Endothelial cell of umbilical vein (primary cell): Measurements from ENCODE around the gene ANXA6. TPM values are rescaled to one million over a fixed set of nuclear protein-coding genes. Genes with fewer than 3 reads are reported as not detected.

Experiments
- BruUV-seq: library from RNA; stranded (reverse); fragments of 400-500 nt; replicated peaks from 2 replicates; lab custom pipeline; 2021; lab: Mats Ljungman, UMichigan
- CTCF ChIA-PET: fragments of 300-600, 350-600 bp; sonication (Branson Sonifier 250); formaldehyde crosslinking; loops from one replicate; lab custom pipeline; 2021; ENCODE audit warnings: antibody characterized with exemption, inconsistent platforms; lab: Charles Lee
- POLR2A ChIA-PET: fragments of 300-600, 350-600 bp; sonication (Branson Sonifier 250); formaldehyde crosslinking; loops from one replicate; lab custom pipeline; 2021; ENCODE audit warnings: antibody characterized with exemption, inconsistent platforms; lab: Charles Lee
- DNase-seq: peaks from one replicate; pipeline ENCODE4 v3.0.0-alpha.2; 2011; ENCODE audit warnings: low read depth, low spot score
- FAIRE-seq: peaks from 2 replicates; lab custom pipeline; 2011; peaks lifted over from hg19 to GRCh38; lab: Jason Lieb, UNC
- H2AFZ ChIP-seq: 2 replicates; pipeline ENCODE4 v1.6.0; 2012; ENCODE audit warnings: low read depth, low read length, control low read depth, inconsistent platforms
- H3K27ac ChIP-seq: 2 replicates; pipeline ENCODE4 v1.5.1; 2011; ENCODE audit warnings: low read depth, mild to moderate bottlenecking, control low read depth, low read length, moderate library complexity; ENCODE audit not compliant: insufficient read depth
- H3K27me3 ChIP-seq, 2 experiments: 2 replicates each; pipeline versions ENCODE4 v1.6.0 to v1.6.1; 2011; ENCODE audit warnings: low read length in 2 of 2, mixed read lengths in 1 of 2; ENCODE audit not compliant: control insufficient read depth in 2 of 2, insufficient read depth in 2 of 2
- H3K36me3 ChIP-seq, 2 experiments: 2 replicates in 1 of 2; 3 replicates in 1 of 2; pipeline ENCODE4 v1.5.1; 2011; ENCODE audit warnings: low read length in 2 of 2, mild to moderate bottlenecking in 1 of 2, moderate library complexity in 1 of 2; ENCODE audit not compliant: control insufficient read depth in 2 of 2, insufficient read depth in 2 of 2; ENCODE audit errors: extremely low read depth in 1 of 2
- H3K4me1 ChIP-seq: 3 replicates; pipeline ENCODE4 v1.5.1; 2011; ENCODE audit warnings: mild to moderate bottlenecking, low read length; ENCODE audit not compliant: control insufficient read depth, insufficient read depth; ENCODE audit errors: extremely low read depth
- H3K4me2 ChIP-seq: 2 replicates; pipeline ENCODE4 v1.6.1; 2011; ENCODE audit warnings: low read length, control low read depth, mixed read lengths; ENCODE audit not compliant: insufficient read depth
- H3K4me3 ChIP-seq, 3 experiments: fragments of 200-600 bp in 1 of 3; sonication (generic), shearing (Covaris generic) in 1 of 3; replicated peaks in 1 of 3; 2 replicates each; pipeline ENCODE4 v1.5.1; 2011 to 2016; ENCODE audit warnings: control low read depth in 3 of 3, low read length in 3 of 3, mild to moderate bottlenecking in 2 of 3, inconsistent platforms in 1 of 3, low read depth in 1 of 3, moderate library complexity in 1 of 3; ENCODE audit not compliant: insufficient read depth in 1 of 3
- H3K79me2 ChIP-seq: 2 replicates; pipeline ENCODE4 v1.6.0; 2012; ENCODE audit warnings: low read length, inconsistent platforms; ENCODE audit not compliant: control insufficient read depth, insufficient read depth
- H3K9ac ChIP-seq: replicated peaks from 2 replicates; pipeline ENCODE3; 2011; ENCODE audit warnings: low read length, control low read depth; ENCODE audit not compliant: insufficient read depth; ENCODE audit errors: extremely low read depth
- H3K9me1 ChIP-seq: replicated peaks from 3 replicates; pipeline ENCODE4 v1.6.0; 2011; ENCODE audit warnings: mild to moderate bottlenecking, low read length; ENCODE audit not compliant: control insufficient read depth, insufficient read depth; ENCODE audit errors: extremely low read depth
- H3K9me3 ChIP-seq: replicated peaks from 2 replicates; pipeline ENCODE4 v1.5.1; 2012; ENCODE audit warnings: low read length, inconsistent platforms; ENCODE audit not compliant: control insufficient read depth, insufficient read depth
- H4K20me1 ChIP-seq: replicated peaks from 2 replicates; pipeline ENCODE3; 2011; ENCODE audit warnings: mild to moderate bottlenecking, low read length; ENCODE audit not compliant: control insufficient read depth, insufficient read depth; ENCODE audit errors: extremely low read depth
- EZH2 ChIP-seq: IDR thresholded peaks from 2 replicates; pipeline ENCODE4 v1.6.1; 2012; ENCODE audit warnings: borderline replicate concordance, low read depth, mild to moderate bottlenecking, moderate library complexity, low read length, inconsistent platforms; ENCODE audit not compliant: severe bottlenecking
- FOS ChIP-seq: IDR thresholded peaks from 2 replicates; pipeline ENCODE4 v1.6.1; 2011; ENCODE audit warnings: mild to moderate bottlenecking, low read length, moderate library complexity, borderline replicate concordance; ENCODE audit not compliant: insufficient read depth
- GATA2 ChIP-seq: IDR thresholded peaks from 2 replicates; pipeline ENCODE4 v1.7.0; 2011; ENCODE audit warnings: low read depth, mild to moderate bottlenecking, moderate library complexity, mixed read lengths, low read length; ENCODE audit not compliant: insufficient read length, insufficient read depth
- JUN ChIP-seq: IDR thresholded peaks from 2 replicates; pipeline ENCODE4 v1.6.1; 2011; ENCODE audit warnings: borderline replicate concordance, low read depth; ENCODE audit not compliant: insufficient read length, insufficient read depth
- MYC ChIP-seq: IDR thresholded peaks from one replicate; pipeline ENCODE4 v1.6.1; 2011; ENCODE audit warnings: mild to moderate bottlenecking, low read depth, low read length
- POLR2A ChIP-seq: IDR thresholded peaks from 2 replicates; pipeline ENCODE4 v1.6.1; 2012; ENCODE audit warnings: low read depth, mild to moderate bottlenecking, control low read depth, low read length
- POLR2AphosphoS5 ChIP-seq: IDR thresholded peaks from 2 replicates; pipeline ENCODE4 v1.6.1; 2012; ENCODE audit warnings: low read depth, mild to moderate bottlenecking, control low read depth, low read length, moderate library complexity; ENCODE audit not compliant: insufficient read depth
- dilution Hi-C: fragments of 300-500 bp; cut with MboI; formaldehyde crosslinking; loops from one replicate; pipeline ENCODE4 v1.15.0; 2019; ENCODE audit warnings: low sequenced_read_pairs; ENCODE audit not compliant: extremely low pct_ligation_motif_present
- intact Hi-C: fragments of 100-400 bp; cut with micrococcal nuclease; formaldehyde crosslinking; loops from one replicate; pipeline ENCODE4 v1.10.0; 2022
- polyA plus RNA-seq, 4 experiments: library from polyadenylated mRNA; depleted of rRNA in 3 of 4; stranded (reverse) in 3 of 4; unstranded in 1 of 4; fragments of >200 nt; gene quantifications; 2 replicates each; pipeline versions ENCODE4 v1.2.1 to v1.2.3, GENCODE V29; 2011 to 2012; ENCODE audit warnings: missing spikeins in 1 of 4
- total RNA-seq: library from RNA; stranded (reverse); gene quantifications from 2 replicates; pipeline ENCODE4 v1.2.3, GENCODE V29; 2021
- TF ChIP-seq, protein P1 (sequence below): IDR thresholded peaks from 2 replicates; pipeline ENCODE4 v1.6.1; 2011; ENCODE audit not compliant: insufficient read depth, insufficient read length
- TF ChIP-seq, protein P2 (sequence below), 2 donors: IDR thresholded peaks; 1 replicate in 1 of 2; 2 replicates in 1 of 2; pipeline ENCODE4 v1.5.1; 2011; ENCODE audit warnings: low read length in 2 of 2, mild to moderate bottlenecking in 2 of 2, moderate library complexity in 2 of 2, control low read depth in 1 of 2, inconsistent platforms in 1 of 2, low read depth in 1 of 2; ENCODE audit not compliant: insufficient read depth in 1 of 2; ENCODE audit errors: extremely low read depth in 1 of 2

Gene ANXA6
- total and polyA plus RNA-seq, 2 donors (not counting 3 experiments of a cell fraction or from before 2014, with no cell fraction given) = 195 to 266 TPM

DNA sequence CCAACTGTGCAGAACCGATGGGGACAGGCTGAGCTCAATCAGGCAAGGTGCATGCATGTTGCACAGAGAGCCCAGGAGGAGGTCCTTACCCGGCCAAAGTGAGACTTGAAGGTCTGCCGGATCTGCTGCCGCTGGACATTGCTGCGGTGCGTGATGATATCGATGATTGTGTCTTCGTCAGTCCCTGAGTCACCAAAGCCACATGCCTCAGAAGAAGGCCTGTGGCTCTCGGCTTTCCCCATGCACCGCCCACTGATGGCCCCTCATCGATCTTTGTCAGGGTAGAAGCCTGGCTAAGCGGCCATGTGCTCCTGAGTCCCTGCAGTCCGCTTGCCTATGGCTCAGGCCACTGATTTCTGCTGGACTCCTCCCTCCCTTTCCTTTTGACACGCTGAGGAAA lies 34.8 kb downstream of the ANXA6 start:
- POLR2A ChIA-PET = no interaction called here
- intact Hi-C loops (no loop called here), dilution Hi-C loops (no loop called here)

More for the DNA sequence above, 34.8 kb downstream of the ANXA6 start:
- Histone ChIP-seq H3K27ac (no peak overlapping the region), H3K9ac (no peak overlapping the region), H3K79me2 (no peaks in the 10 kb centered on the region), H3K36me3 (peaks cover 29 to 50% of the 10 kb centered on the region in 2 experiments), H3K9me1 (no peaks in the 10 kb centered on the region), H3K4me3 (no peak overlapping the region), H3K27me3 (no peaks in the 10 kb centered on the region), H3K9me3 (no peaks in the 10 kb centered on the region), H2AFZ (no peak overlapping the region), H4K20me1 (no peaks in the 10 kb centered on the region), H3K4me1 (no peaks in the 10 kb centered on the region), H3K4me2 (no peak overlapping the region)
- BruUV-seq = no TSS peak
- FAIRE-seq (no peak), DNase-seq (no peak)
- TF ChIP-seq POLR2AphosphoS5 (no peak), FOS (no peak), EZH2 (no peak), JUN (no peak), MYC (no peak), GATA2 (no peak), POLR2A (no peak)
- TF ChIP-seq, protein P1, sequence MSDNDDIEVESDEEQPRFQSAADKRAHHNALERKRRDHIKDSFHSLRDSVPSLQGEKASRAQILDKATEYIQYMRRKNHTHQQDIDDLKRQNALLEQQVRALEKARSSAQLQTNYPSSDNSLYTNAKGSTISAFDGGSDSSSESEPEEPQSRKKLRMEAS = no peak
- TF ChIP-seq, protein P2, sequence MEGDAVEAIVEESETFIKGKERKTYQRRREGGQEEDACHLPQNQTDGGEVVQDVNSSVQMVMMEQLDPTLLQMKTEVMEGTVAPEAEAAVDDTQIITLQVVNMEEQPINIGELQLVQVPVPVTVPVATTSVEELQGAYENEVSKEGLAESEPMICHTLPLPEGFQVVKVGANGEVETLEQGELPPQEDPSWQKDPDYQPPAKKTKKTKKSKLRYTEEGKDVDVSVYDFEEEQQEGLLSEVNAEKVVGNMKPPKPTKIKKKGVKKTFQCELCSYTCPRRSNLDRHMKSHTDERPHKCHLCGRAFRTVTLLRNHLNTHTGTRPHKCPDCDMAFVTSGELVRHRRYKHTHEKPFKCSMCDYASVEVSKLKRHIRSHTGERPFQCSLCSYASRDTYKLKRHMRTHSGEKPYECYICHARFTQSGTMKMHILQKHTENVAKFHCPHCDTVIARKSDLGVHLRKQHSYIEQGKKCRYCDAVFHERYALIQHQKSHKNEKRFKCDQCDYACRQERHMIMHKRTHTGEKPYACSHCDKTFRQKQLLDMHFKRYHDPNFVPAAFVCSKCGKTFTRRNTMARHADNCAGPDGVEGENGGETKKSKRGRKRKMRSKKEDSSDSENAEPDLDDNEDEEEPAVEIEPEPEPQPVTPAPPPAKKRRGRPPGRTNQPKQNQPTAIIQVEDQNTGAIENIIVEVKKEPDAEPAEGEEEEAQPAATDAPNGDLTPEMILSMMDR (IDR thresholded peaks at IDR 0.05; ENCODE audit: extremely low read depth in 1 of 2, insufficient read depth in 1 of 2, low read depth in 1 of 2, low read length in 2 of 2) = no peak
- CTCF ChIA-PET = interaction anchor here (1.5 to 10.2 kb wide), 3 partner anchors 35 to 116 kb away, joined by 4 to 409 read pairs (median 6); partner anchors contain the start of gene ANXA6
